ENCODE results near the gene GGA2. TPM values are rescaled to one million over a fixed set of nuclear protein-coding genes. Genes with fewer than 3 reads are reported as not detected.
"Not testable (repeated sequence)": the region's sequence is repeated elsewhere in the genome, so short reads cannot be mapped to it uniquely, and the experiment has no call there.

Gene GGA2
- total RNA-seq, 2 donors from 2014 or later = 42.0 to 59.7 TPM

- peak; percentile 24 for DNase-seq (ENCODE audit: low spot score)
These were observed 23.8 kb downstream of the GGA2 start for GRCh38 chr16:23486480-23486879.

GRCh38 chr16:23485841-23486240 lies 24.5 kb downstream of the GGA2 start:
- DNase-seq (ENCODE audit: low spot score) = peak; percentile 50
- intact Hi-C loops (cut with DNase I) = no loop called here

More at GRCh38 chr16:23486480-23486879, 23.8 kb downstream of the GGA2 start:
- intact Hi-C loops (cut with DNase I) = no loop called here

GRCh38 chr16:23485257-23485614 lies 25.1 kb downstream of the GGA2 start:
- no peak for DNase-seq (ENCODE audit: low spot score)
- intact Hi-C loops (cut with DNase I) = no loop called here

- intact Hi-C loops (cut with DNase I) = no loop called here
- DNase-seq (ENCODE audit: low spot score) = peak; percentile 3
These were observed 25.6 kb downstream of the GGA2 start for GRCh38 chr16:23484510-23485256.

GRCh38 chr16:23483492-23483891 lies 26.8 kb downstream of the GGA2 start:
- intact Hi-C loops (cut with DNase I); DNase-seq (ENCODE audit: low spot score): not testable (repeated sequence)

GRCh38 chr16:23482778-23483177 lies 27.5 kb downstream of the GGA2 start:
- peak; percentile 53 for DNase-seq (ENCODE audit: low spot score)
- intact Hi-C loops (cut with DNase I) = no loop called here

GRCh38 chr16:23480257-23480656 lies 30.0 kb downstream of the GGA2 start:
- intact Hi-C loops (cut with DNase I) = no loop called here
- peak; percentile 18 for DNase-seq (ENCODE audit: low spot score)

- DNase-seq (ENCODE audit: low spot score) = no peak
- intact Hi-C loops (cut with DNase I) = no loop called here
These were observed 31.2 kb downstream of the GGA2 start for GRCh38 chr16:23479138-23479537.

- DNase-seq (ENCODE audit: low spot score) = peak; percentile 64
- intact Hi-C loops (cut with DNase I) = no loop called here
These were observed 31.7 kb downstream of the GGA2 start for GRCh38 chr16:23478566-23478965.

- peak; percentile 2 for DNase-seq (ENCODE audit: low spot score)
These were observed 34.0 kb downstream of the GGA2 start for GRCh38 chr16:23476289-23476688.

GRCh38 chr16:23469814-23470213 lies 40.5 kb downstream of the GGA2 start:
- no peak for DNase-seq (ENCODE audit: low spot score)
- intact Hi-C loops (cut with DNase I) = no loop called here

More at GRCh38 chr16:23476289-23476688, 34.0 kb downstream of the GGA2 start:
- intact Hi-C loops (cut with DNase I) = no loop called here

GRCh38 chr16:23466162-23466885 lies 44.0 kb downstream of the GGA2 start:
- intact Hi-C loops (cut with DNase I) = no loop called here
- no peak for DNase-seq (ENCODE audit: low spot score)

- no peak for DNase-seq (ENCODE audit: low spot score)
- intact Hi-C loops (cut with DNase I) = no loop called here
These were observed 45.1 kb downstream of the GGA2 start for GRCh38 chr16:23465179-23465578.

GRCh38 chr16:23464196-23464595 lies 46.1 kb downstream of the GGA2 start:
- DNase-seq (ENCODE audit: low spot score) = no peak
- intact Hi-C loops (cut with DNase I) = no loop called here

GRCh38 chr16:23462994-23463393 lies 47.3 kb downstream of the GGA2 start:
- peak; percentile 93 for DNase-seq (ENCODE audit: low spot score)
- intact Hi-C loops (cut with DNase I) = not testable (repeated sequence)

GRCh38 chr16:23453338-23454052 lies 56.8 kb downstream of the GGA2 start:
- peak; percentile 61 for DNase-seq (ENCODE audit: low spot score)
- intact Hi-C loops (cut with DNase I) = no loop called here

GRCh38 chr16:23452572-23453337 lies 57.5 kb downstream of the GGA2 start, which contains the start of gene COG7:
Gene COG7, minus strand, starts transcription at chr16:23453189. Its CDS starts 195 bp downstream, at chr16:23452994.
- intact Hi-C loops (cut with DNase I) = no loop called here
- peak; percentile 97 for DNase-seq (ENCODE audit: low spot score)

GRCh38 chr16:23452221-23452571 lies 58.1 kb downstream of the GGA2 start:
- DNase-seq (ENCODE audit: low spot score) = no peak
- intact Hi-C loops (cut with DNase I) = no loop called here

- intact Hi-C loops (cut with DNase I) = no loop called here
- no peak for DNase-seq (ENCODE audit: low spot score)
These were observed 61.9 kb downstream of the GGA2 start for GRCh38 chr16:23448392-23448791.

Measured in posterior vena cava (tissue), 2 donors.